ENCODE results near the gene GRB10.

GRB10 gene

DNA sequence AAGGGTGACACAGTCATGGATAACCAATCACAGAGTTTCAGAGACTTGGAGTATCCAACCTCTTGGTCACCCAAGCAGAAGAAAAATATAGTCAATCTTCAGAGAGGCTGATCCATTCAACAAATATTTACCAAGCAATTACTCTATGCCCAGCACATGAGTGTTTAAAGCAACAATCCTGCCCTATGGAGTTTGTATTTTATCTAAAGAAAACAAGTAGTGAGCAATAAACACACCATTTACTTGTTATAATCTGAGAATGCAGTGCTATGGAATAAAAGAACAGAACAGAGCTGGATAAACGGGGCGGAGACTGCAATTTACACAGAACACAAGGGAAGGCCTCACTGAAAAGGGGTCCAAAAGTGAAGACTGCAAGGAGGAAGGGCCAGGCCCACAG, 63.8 kb downstream of the GRB10 start:
- FAIRE-seq = no peak

DNA sequence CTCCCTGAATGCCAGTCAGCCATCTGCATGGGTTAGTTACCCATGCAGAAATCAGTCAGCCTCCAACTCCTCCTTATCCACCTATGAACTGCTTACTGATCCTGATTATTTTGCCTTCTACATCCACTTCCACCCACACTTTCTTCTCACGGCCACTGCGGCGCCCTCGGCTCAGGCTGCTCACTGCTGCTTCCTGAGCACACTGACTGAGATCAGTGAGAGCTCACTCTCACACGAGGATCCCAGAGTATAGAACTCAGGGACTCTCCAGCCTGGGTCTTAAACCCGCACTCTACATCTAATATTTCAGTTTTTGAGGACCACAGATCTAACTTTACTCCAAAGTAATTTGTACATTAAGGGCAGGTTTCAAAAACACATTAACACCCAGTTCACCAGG, 64.4 kb downstream of the GRB10 start:
- FAIRE-seq = no peak

DNA sequence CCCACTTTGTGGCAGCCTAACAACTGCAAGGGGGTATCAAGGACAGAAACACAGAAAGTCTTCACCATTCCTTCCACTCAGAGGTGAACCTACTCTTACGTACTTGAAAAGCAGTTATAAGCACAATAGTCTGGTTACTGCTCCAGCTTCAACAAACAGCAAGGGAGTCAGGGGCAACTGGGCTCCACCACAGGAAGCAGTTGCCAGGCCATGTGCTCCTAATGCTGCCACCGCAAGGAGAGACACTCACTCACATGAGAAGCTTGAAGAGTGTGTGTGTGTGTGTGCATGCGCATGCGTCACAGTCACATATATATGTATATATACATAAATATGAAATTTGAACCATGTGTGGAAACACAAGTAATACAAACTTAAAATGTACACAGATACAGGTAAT, 65.5 kb downstream of the GRB10 start:
- FAIRE-seq = no peak

DNA sequence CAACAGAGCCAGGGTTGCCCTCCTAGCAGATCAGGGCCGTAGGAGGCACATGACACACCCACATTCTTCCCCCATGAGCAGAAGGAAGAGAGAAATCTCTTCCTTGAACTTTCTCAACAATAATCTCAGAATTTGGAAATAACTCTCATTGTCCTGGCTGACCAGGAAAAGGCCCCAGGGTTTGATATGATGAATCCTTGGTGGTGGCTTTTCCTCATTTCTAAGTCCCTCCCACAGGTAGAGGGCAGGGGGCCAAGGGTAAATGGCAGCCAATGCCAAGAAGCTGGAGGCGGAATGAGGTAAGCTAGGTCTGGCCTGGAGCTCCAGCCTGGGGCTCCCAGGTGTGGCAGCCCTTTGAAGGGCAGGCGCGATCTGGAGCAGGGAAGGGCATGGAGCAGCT, 67.8 kb downstream of the GRB10 start:
- no peak for FAIRE-seq

DNA sequence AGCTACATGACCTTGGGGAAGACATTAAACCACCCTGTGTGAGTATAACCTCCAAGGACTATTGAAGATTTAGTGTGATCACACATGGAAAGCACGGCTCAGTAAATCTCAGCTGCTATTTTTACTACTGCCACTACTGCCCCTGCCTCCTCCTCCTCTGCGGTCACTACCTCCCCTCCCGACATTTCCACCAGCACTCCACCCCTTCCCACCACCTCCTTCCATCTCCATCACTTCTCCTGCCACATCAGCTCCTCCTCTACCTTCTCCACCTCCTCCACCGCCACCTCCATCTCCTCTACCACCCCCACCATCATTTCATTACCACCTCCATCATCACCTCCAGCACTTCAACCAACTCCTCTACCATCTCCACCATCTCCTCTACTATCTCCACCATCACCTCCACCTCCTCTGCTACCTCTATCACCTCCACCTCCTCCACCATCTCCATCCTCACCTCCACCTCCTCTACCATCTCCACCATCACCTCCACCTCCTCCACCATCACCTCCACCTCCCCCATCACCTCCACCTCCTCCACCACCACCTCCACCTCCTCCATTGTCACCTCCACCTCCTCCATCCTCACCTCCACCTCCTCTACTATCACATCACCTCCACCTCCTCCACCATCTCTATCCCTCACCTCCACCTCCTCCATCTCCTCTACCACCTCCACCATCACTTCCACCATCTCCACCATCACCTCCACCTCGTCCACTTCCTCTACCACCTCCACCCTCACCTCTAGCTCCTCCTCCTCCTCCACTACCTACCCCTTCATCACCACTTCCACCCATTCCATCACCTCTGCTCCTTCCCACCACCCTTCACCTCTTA, 69.4 kb downstream of the GRB10 start:
- no peak for FAIRE-seq

GRCh38 chr7:50712252-50713122, 70.2 kb downstream of the GRB10 start:
- FAIRE-seq = no peak

DNA sequence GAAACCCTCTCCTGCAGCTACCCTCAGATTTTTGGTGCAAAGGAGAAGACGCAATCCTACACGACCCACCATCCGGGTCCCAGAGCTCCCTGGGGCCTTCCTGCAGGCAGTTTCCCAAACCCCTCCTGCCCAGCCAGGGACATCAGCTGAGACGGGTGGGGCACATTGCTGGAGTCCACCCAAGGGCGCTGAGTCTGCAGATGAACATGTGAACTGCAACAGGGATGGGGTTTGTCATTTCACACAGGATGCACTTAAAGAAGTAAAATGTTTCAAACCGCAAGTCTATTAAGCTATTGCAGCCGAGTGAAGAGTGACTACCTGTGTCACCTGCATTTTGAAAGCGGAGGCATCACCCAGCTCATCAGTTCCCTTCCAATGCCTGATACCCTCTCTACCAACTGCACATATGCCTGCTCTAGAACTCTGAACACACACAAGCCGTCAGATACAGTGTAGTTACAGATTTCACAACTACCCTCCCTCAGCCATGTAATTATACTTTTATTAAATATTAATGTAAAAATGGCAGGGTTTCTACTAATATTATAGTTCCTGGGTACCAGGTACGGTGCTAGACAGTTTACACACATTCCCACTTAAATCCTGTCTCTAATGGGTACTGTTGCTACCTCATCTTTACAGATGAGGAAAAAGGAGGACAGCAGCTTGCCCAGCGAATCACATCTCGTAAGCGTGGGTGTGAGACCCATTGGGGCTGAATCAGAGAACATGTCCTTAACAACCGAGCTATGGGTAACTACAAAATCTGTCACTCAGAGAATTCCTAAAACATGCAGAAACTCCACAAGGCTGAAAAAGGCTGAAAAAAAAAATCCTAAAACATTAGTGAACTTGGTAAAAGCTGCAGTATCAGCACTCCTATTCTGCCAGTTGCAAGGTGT, 71.2 kb downstream of the GRB10 start:
- FAIRE-seq = no peak

- no peak for FAIRE-seq
Observed at GRCh38 chr7:50710441-50711154, 72.1 kb downstream of the GRB10 start.

GRCh38 chr7:50709151-50709550, 73.5 kb downstream of the GRB10 start:
- no peak for FAIRE-seq

- no peak for FAIRE-seq
Observed at GRCh38 chr7:50707236-50708006, 75.3 kb downstream of the GRB10 start.

GRCh38 chr7:50706469-50706937, 76.2 kb downstream of the GRB10 start:
- FAIRE-seq = no peak

DNA sequence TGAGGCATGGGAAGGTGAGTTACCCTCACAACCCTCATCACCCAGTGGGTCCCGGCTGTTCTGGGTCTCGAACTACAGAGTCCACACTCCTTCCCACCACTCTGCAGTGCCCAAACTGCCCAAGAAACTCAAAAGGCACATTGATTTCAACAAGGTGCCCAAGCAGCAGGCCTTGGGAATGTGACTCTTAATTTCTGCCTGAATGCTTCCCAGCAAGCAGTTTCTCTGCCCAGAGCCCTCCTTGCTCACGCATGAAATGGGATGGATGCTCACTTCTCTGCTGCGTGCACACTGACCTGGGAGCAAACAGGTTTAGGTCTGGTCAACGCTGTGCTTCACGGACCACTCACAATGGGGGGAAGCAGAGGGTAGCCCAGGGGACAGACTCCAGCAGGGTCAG, 77.9 kb downstream of the GRB10 start:
- no peak for FAIRE-seq

DNA sequence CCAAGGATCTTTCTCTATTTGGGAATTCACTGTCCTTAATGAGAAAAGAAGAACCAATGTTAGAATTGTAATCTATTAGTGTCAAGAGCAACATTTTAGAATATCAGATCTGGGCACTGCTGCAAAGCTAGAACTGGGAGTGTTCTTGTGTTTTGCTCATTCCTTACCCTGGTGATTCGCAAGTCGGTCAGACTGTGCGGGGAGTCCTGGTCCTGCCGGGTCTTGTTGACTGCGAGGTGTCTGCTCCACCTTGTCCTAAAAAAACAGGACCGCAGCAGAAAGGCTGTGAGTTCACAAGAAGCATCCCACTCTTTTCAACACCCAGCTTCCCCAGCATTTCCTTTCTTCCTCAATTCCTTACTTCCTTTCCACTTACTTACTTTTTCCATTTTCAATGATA, 79.0 kb downstream of the GRB10 start:
- no peak for FAIRE-seq

- FAIRE-seq = no peak
Observed at GRCh38 chr7:50699143-50699542, 83.6 kb downstream of the GRB10 start.

DNA sequence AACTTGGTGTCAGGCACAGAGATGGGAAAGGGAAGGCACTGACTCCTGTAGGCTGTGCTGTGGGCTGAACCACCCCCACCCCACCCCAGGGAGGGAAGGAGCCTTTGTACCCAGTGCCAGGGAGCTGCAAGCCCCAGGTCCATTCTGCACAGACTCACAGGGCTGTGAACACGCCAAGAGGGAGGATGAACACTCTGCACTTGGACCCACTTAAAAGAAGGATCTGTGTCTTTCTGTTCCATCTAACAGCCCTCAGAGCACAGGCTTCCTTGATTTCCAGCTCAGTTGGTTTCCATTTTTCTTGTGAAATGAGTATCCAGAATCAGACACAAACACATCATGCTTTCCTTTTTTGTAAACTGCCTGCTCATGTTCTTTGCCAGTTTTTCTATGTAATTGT, 84.9 kb downstream of the GRB10 start:
- FAIRE-seq = no peak

DNA sequence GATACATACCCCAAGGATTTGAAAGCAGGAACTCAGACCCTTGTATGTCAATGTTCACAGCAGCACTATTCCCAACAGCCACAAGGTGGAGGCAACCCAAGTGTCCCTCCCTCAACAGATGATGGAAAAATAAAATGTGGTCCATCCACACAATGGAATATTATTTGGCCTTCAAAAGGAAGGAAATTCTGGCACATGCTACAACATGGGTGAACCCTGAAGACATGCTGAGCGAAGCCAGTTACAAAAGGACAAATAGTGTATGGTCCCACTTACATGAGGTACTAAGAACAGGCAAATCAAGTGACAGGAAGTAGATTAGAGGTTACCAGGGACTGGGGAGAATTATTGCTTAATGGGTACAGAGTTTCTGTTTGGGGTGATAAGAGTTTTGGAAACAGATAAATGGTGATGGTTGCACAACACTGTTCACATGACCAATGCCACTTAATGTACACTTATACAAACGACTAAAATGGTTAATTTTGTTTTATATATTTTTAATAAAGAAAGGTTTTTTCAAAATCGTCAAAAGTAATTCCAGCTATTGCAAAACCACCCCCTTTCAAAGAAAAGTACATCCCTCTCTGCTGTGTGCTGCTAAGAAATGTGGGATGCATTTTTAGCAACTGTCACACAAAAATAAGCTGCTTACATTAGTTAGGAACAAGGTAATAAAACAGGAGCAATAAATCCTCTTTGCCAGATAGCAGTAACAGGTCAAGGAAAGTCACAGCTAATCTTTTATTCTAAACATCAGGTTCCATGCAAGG, 85.7 kb downstream of the GRB10 start:
- no peak for FAIRE-seq

- no peak for FAIRE-seq
Observed at GRCh38 chr7:50695026-50695425, 87.7 kb downstream of the GRB10 start.

GRCh38 chr7:50693455-50694130, 89.1 kb downstream of the GRB10 start:
- no peak for FAIRE-seq

DNA sequence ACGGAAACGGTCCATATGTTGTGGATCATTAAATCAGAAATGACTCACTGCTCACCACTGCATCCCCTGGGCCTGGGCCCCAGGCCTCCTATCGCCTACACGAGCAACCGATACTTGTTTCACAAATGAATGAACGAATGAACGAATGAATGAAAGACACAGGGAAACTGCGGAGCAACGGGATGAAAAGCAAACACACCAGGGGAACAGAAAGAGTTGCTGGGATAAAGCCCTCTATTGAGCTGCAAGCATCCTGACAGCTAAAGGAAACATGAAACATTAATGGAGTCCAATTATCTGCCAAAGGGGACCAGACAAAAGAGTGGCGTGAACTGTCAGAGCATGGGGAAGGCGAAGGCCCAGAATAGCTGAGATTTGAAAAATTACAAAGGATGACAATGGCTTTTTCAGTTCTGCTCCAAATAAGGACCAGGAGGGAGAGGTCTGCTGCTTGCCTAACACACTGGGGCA, 92.1 kb downstream of the GRB10 start:
- FAIRE-seq = no peak

DNA sequence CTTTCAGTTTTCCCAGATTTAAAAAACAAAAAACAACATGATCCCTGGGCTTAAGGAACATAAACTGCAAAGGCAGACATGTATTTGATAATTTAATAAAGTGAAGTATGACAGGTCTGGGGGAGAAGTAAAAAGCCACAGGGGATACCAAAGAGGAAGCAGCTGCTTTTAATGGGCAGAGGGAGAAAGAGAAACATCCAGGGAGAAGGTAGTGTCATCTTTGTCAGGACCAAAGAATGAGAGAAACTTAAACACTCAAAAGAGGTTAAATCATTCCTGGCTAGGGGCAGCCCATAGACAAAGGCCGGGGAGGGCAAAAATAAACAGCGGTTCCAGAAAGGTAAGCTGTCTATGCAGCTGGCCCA, 94.5 kb downstream of the GRB10 start:
- FAIRE-seq = no peak
